GM18520 (cell line): ENCODE results near the gene ADRA2A.

Experiments
- ATAC-seq: cut with Tn5 transposase; IDR thresholded peaks from one replicate; pipeline ENCODE4 v1.9.1; 2021; ENCODE audit not compliant: unreplicated experiment

The ADRA2A gene

GRCh38 chr10:111083222-111084095 is 6.6 kb downstream of the ADRA2A start:
- no peak for ATAC-seq

DNA sequence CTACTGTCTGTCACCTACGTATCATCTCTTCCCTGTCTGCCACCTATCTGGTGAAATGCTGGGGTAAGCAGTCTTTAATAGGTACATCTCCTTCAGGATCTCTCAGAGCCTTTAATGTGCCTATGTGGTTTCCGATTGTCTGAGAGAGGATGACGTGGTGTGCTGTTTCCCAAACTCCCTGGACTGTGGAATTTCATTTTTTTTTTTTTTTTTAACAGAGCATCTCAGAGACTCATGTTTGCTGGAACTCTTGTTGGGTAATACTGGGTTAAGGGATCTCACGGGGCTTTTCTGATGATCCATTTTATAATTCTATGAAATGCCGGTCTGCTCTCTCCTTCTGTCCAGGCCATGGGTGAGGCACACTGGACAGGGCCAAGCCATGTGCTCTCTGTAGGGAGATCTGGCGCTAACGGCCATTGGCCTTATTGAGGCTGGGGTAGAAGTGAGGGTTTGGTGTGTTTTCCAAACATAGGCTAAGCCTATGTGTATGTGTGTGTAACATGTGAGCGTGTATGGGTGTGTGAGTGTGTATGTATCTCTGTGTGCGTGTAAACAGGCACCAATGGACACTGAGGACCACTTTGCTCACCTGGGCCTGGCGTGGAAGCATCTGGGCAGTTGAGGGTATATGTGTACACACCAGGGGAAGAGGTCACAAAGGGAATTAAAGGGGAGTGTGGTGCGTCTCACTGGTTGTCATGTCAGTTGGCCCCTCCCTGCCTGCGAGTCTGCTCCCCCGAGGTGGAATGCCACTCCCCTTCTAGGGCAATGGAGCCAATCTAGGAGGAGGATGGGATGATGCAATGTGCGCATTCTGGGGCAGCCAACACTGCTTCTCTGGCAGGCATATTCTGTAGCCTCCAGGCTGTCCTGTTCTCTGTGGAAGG is 7.8 kb downstream of the ADRA2A start:
- ATAC-seq = no peak

DNA sequence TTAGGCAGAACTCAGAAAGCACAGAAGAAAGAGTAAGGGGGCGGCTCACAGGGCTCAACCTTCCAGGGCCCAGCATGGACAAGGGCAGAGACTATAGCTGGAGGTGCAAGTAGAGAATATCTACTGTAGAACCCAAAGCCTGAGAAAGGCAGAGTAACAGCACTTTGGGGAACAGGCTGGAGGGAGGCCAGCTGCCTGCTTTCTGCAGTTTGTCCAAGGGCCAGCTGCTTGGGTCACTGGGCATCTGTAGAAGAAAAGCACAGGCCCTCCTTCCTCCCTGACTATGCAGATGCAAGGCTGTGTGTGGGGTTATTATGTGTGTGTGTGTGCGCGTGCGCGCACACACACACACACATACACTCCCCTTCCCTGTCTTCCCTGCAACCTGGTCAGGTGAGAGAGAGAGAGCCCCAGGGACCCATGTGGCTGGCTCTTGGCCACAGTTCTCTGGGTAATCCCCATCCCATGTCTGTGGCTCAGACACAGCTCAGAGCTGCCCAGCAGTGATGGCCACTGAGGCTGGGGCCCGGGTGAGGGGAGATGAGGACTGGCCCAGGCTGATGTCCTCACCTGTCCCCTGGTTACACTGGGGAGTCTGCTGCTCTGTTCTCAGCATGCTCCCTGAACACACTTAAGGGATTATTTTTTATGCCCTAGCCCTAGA is 9.0 kb downstream of the ADRA2A start:
- no peak for ATAC-seq

DNA sequence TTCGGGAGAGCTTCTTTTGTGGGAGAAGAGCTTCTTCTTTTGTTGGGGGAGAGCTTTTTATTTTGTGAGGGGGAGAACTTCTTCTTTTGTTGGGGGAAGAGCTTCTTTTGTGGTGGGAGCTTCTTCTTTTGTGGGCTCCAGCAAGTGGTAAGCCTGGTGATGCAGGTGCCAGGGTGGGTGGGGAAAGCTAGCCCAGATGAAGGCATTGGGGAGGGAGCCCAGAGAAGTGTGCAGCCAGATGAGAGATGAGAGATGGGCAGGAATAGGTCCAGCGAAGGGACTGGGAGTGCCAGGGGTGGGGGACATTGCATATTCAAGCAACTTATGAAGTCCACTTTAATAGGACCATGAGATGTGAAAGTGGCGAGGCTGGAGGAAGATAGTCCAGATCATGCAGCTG is 9.7 kb downstream of the ADRA2A start:
- no peak for ATAC-seq

DNA sequence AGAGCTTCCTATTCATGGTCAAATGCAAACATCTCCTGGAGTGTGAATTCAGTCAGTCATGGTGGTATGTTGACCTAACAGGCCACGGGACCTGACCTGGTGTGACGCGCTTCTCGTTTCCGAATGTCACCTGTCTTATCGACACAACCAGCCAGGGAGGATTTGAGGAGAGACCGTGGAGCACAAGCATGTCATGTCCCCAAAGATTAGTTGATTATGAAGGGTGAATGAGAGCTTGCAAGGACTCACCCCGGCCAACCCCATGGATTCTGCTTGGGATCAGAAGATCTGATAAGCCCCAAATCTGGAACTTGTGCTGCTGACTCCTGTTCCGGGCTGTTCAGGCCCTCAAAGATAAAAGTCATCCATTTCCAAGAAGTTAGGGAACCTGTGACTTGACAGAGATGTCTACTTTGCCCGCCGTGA is 10.5 kb downstream of the ADRA2A start:
- no peak for ATAC-seq

DNA sequence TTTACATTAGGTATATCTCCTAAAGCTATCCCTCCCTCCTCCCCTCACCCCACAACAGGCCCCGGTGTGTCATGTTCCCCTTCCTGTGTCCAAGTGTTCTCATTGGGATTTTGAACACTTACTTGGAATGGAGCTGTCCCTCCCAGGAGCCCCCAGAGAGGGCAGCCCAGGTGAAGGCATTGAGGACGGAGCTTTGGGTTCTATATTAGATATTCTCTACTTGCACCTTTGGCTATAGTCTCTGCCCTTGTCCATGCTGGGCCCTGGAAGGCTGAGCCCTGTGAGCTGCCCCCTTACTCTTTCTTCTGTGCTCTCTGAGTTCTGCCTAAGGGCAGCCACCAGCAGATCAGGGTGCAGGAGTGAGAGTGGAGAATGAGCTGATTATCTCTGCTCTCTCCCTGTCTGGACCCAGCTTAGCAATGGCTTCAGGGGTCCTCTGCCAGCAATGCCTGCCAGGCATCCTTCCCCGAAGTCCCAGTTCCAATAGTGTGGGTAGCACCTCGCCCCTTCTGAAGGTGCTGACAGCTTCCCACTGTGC is 11.2 kb downstream of the ADRA2A start:
- ATAC-seq = no peak

GRCh38 chr10:111089293-111089692 is 12.5 kb downstream of the ADRA2A start:
- no peak for ATAC-seq

DNA sequence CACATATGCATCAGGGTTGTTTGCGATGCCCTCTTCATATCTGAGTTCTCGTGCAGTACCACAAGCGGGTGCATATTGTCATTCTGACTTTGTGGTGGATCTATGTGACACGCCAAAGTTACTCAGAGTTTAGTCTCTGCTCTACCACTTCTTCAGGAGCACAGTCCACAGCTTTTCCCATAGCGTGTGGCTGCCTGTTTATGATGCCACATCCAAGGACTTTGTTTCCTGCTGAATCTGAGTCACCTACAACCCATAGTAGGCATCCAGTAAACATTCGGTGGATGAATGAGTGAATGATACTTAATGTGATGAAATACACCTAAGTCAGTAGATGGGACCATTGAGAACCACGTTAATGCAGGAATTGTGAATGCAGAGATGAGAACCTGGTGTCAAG is 15.0 kb downstream of the ADRA2A start:
- ATAC-seq = no peak

DNA sequence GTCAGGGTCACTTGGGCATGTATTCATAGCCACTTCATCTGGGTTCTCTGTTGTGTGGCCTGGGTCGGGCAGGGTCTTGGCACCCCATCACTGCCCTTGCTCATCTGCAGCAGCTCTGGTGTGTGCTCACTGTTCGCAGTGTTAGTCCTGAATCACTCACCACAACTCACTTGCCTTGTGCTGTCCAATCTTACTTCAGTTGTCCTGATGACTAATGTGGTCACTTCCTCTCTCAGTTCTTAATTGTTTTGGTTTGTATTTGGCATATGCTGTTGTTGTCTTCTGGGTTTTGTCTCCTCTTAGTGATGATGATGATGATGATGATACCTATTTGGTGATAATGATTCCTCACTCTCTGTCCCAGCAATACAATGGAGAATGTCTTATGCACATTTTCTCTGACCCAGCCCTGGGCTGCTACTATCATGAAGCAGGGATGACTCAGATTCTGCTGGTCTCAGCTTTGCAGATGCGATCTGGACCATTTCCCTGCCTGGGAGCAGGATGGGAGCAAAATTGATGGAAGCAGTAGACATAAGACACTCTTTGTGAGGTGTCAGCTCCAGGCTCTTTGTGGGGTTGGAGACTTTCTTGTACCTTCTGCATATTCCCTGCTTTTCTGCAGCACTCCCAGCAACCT is 17.0 kb downstream of the ADRA2A start:
- ATAC-seq = no peak

DNA sequence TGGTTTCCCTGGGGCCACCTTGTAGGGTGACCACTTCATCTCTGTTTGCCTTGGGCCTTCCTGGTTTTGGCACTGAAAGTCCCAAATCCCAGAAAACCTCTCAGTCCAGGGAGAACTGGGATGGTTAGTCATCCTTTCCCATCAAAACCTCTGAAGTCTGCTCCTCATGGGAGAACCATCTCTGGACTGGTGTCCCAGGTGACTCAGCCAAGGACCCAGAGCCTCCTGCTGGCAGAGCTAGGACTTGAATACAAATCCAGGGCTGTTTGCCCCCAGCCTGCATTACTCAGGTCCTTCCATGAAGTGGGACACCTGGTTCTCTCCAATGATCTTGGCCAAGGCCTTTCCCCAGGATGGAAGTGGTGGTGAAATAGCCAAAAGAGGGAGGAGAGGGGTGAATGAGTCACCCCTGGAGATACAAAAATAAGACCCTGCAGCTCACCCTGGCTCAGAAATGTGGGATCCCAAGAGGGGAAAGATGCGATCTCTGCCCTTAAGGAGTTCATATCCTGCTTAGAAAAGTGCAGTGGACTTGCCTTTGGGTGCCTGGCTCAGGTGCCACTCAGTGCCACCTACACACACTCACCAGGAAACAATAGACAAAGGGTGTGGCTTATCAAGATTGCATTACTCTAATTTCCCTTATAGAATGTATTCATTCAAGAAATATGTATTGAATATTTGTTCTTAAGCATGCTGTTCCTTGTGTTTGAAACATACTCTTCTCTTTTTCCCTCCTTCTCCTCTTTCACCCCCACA is 22.0 kb downstream of the ADRA2A start:
- no peak for ATAC-seq

DNA sequence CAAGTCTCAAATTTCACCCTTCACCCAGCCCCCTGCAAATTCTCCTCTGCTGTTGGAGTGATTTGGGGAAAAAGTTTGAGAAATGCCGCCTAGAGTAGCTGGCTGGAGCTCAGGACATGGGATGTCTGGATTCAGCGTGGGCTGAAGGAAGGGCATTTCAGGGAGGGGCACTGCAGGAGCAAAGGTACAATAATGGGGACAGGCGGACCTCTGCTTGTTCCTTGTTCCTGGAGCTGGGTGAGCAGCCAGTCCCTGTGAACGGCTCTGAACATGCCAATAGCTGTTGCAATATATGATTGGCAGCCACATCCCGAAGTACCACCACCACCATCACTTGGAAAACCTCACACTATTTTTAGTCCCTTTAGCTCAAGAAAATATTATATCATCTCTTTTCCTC is 23.4 kb downstream of the ADRA2A start:
- ATAC-seq = no peak

DNA sequence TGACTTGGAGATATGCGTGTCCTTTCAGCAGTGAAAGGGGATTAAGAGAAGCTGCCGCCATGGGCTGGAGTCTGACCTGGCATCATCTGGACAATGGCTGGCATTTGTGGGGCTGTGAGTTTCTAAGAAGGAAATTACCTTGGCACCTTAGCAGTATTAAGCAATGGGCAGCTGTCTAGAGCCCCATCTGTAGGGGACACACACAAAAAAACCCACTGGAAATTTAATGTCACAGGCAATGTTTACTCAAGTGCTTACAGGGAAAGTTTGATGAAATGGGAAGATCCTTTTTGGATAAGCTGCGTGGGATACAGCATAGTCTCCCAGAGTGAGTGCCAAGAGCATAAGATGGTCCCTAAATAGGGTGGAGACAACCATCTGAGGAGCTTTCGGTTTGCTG is 25.0 kb downstream of the ADRA2A start:
- no peak for ATAC-seq

DNA sequence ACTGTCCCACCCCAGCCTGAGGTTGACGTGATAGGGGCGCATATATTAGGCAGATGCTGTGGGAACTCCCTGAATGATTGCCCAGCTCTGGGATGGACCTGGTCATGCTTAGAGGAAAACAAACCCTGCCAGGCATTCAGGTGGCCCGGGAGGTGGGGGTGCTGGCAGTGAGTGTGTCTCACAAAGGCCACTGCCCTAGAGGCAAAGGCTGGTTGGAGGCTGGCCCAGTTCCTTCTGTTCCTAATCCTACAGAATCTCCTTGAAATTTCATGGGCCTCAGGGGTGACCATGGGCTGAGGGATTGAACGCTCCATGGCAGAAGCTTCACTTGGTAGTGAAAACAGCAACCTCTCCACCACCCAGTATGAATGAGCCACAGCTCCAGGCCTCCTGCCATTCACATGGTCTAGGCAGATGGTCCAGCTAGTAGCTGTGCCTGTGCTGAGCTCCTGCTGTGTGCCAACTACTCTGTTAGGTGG is 25.6 kb downstream of the ADRA2A start:
- no peak for ATAC-seq

DNA sequence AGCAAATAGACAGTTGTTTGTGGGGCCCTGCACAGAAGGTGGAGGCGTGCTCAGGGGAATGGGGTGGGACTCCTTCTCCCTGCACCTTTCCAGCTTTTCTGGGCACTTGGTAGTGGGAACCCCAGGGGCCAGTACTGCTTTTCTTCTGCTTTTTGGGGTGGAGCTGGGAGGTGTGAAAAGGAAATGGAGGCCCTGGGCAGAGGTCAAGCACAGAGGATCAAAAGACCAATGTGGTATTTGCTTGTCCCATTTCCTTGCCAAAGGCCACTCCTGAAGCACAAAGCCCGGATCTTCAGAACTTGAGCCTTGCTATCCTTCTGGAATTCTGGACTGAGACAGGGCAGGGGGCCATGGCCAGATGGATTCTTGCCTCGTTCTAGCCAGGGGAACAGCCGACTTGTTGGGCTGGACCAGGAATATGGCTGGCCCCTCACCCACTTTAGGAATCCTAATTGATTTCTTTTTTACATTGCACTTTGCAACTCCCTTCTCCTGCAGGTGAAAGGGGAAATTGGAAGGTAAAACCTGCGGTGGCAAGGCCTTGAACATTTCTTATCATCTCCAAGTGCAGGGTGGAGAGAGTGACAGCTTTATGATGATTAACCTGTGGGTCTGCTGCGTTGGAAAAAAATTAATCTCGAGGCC is 26.5 kb downstream of the ADRA2A start:
- no peak for ATAC-seq

DNA sequence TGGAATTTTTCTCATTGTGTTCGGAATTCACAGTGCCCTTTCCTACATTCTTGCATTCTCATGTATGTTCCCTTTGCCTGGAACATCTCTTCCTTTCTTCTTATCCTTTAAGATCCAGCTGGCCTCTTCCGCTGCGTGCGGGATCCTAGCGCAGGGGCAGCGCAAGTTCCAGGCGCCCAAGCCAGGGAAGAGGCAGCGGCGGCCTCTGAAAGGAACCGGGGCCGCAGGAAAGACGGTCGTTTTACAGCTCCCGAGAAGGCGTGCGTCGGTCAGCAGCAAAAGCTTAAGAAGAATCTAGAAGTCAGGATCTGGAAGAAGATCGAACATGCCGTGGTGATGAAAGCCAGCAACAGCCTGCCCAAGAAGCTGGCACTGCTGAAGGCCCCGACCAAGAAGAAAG is 28.0 kb downstream of the ADRA2A start:
- ATAC-seq = no peak

DNA sequence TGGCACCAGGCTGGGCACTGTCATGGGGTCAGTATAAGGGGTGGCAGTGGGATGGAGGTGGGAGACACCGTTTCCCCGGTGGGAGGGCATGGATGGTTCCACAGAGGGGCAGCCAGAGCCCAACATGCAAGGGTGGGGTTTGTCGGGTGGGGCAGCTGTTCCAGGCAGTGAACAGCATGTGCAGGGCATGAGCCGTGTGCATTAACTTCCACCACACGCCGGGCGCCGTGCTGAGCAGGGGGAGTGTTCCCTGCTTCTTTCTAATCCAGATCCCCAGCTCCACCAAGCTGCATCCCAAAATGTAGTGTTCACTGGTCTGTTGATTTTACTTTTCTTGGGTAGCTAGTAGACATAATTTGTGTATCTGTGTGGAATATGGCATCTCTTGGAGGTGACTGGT is 29.3 kb downstream of the ADRA2A start:
- ATAC-seq = no peak

DNA sequence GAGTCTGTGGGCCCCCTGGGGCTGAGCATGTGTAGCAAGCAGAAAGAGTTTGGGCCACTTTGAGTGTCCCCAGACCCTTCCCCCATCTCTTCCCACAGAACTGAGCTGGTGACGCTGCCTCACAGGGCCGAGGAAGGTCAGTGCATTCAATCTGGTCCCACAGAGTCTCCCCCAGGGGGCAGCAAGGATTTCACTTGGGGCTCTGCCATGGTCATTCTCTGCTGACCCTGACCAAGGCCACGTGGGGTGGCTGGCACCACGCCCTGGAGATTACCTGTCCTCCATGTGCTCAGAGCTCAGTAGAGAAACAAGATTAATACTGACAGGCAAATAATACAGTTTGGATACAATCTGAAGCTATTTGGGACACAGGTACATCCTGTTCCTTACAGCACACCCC is 30.2 kb downstream of the ADRA2A start:
- no peak for ATAC-seq

- no peak for ATAC-seq
Measured at GRCh38 chr10:111107846-111108245, 31.0 kb downstream of the ADRA2A start.

DNA sequence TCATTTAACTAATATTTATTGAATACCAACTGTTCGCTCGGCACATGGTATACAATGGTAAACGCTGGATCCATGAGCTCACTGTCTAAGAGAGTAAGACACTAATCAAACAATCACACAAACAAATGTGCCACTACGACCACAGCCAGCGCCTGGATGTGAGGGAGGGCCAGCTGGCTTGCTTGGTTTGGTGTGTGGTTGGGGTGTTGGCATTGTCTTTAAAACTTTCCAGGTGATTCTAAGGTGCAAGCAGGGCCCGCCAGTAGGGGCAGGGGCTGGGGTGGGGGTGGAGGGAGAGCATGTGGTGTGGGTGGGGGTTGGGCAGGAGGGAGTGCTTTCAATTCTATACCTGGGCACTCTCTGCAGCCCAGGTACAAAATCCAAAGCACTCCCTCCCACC is 31.6 kb downstream of the ADRA2A start:
- no peak for ATAC-seq
